MM.1S (cell line): ENCODE results near the gene LHFPL2.

Source experiments
- DNase-seq: peaks from one replicate; pipeline ENCODE4 v3.0.0-alpha.2; 2015
- H2AFZ ChIP-seq: fragments of 300-600 bp; sonication (generic); 2 replicates; pipeline ENCODE4 v1.6.0; 2016; ENCODE audit warnings: antibody characterized with exemption, low read length
- H3F3A ChIP-seq: fragments of 300-600 bp; sonication (generic); 2 replicates; pipeline ENCODE4 v1.6.1; 2016; ENCODE audit warnings: mild to moderate bottlenecking, antibody characterized with exemption, low read length, moderate library complexity, mixed read lengths; ENCODE audit not compliant: insufficient read depth
- H3K27ac ChIP-seq: fragments of 300-600 bp; sonication (generic); 2 replicates; pipeline ENCODE4 v1.5.1; 2016; ENCODE audit warnings: mild to moderate bottlenecking, low read length
- H3K27me3 ChIP-seq: fragments of 300-600 bp; sonication (generic); replicated peaks from 2 replicates; pipeline ENCODE4 v1.6.0; 2016; ENCODE audit warnings: low read length; ENCODE audit not compliant: insufficient read depth
- H3K36me3 ChIP-seq: fragments of 300-600 bp; sonication (generic); replicated peaks from 2 replicates; pipeline ENCODE4 v1.6.1; 2016; ENCODE audit warnings: mild to moderate bottlenecking, low read length, mixed read lengths; ENCODE audit not compliant: insufficient read depth
- H3K4me1 ChIP-seq: fragments of 300-600 bp; sonication (generic); 2 replicates; pipeline ENCODE4 v1.6.1; 2016; ENCODE audit warnings: low read length, mixed read lengths
- H3K4me2 ChIP-seq: fragments of 300-600 bp; sonication (generic); 2 replicates; pipeline ENCODE4 v1.6.0; 2016; ENCODE audit warnings: low read depth, low read length
- H3K4me3 ChIP-seq: fragments of 300-600 bp; sonication (generic); 2 replicates; pipeline ENCODE4 v1.5.1; 2016; ENCODE audit warnings: low read length, mixed read lengths
- H3K79me2 ChIP-seq: fragments of 300-600 bp; sonication (generic); 2 replicates; pipeline ENCODE4 v1.6.1; 2016; ENCODE audit warnings: mixed run types, low read length, mixed read lengths
- H3K9ac ChIP-seq: fragments of 300-600 bp; sonication (generic); 2 replicates; pipeline ENCODE4 v1.6.1; 2016; ENCODE audit warnings: low read length, mixed read lengths
- H3K9me2 ChIP-seq: fragments of 300-600 bp; sonication (generic); replicated peaks from 2 replicates; pipeline ENCODE4 v1.6.1; 2016; ENCODE audit warnings: mild to moderate bottlenecking, low read length, mixed read lengths; ENCODE audit not compliant: insufficient read depth
- H3K9me3 ChIP-seq: fragments of 300-600 bp; sonication (generic); replicated peaks from 2 replicates; pipeline ENCODE4 v1.6.1; 2016; ENCODE audit warnings: mild to moderate bottlenecking, low read length, mixed read lengths; ENCODE audit not compliant: insufficient read depth
- H4K20me1 ChIP-seq: fragments of 300-600 bp; sonication (generic); 2 replicates; pipeline ENCODE4 v1.6.1; 2016; ENCODE audit warnings: mild to moderate bottlenecking, low read length, moderate library complexity, mixed read lengths; ENCODE audit not compliant: insufficient read depth
- EZH2 ChIP-seq: fragments of 300-600 bp; sonication (generic); optimal IDR thresholded peaks from 2 replicates; pipeline ENCODE3; 2017; ENCODE audit warnings: low read depth, mild to moderate bottlenecking, antibody characterized with exemption, low read length, mixed read lengths
- EZH2phosphoT487 ChIP-seq: fragments of 300-600 bp; sonication (generic); IDR thresholded peaks from 2 replicates; pipeline ENCODE4 v1.6.1; 2018; ENCODE audit warnings: antibody characterized with exemption, low read length
- TF ChIP-seq, protein P1 (sequence below): fragments of 300-600 bp; sonication (generic); IDR thresholded peaks from 2 replicates; pipeline ENCODE4 v1.5.1; 2016; ENCODE audit warnings: antibody characterized with exemption, low read length, mixed read lengths

LHFPL2 gene

GRCh38 chr5:78600687-78601414, 47.7 kb downstream of the LHFPL2 start:
- no peak for TF ChIP-seq EZH2phosphoT487
- TF ChIP-seq EZH2, result no peak
- TF ChIP-seq, protein P1, sequence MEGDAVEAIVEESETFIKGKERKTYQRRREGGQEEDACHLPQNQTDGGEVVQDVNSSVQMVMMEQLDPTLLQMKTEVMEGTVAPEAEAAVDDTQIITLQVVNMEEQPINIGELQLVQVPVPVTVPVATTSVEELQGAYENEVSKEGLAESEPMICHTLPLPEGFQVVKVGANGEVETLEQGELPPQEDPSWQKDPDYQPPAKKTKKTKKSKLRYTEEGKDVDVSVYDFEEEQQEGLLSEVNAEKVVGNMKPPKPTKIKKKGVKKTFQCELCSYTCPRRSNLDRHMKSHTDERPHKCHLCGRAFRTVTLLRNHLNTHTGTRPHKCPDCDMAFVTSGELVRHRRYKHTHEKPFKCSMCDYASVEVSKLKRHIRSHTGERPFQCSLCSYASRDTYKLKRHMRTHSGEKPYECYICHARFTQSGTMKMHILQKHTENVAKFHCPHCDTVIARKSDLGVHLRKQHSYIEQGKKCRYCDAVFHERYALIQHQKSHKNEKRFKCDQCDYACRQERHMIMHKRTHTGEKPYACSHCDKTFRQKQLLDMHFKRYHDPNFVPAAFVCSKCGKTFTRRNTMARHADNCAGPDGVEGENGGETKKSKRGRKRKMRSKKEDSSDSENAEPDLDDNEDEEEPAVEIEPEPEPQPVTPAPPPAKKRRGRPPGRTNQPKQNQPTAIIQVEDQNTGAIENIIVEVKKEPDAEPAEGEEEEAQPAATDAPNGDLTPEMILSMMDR, result no peak
- Histone ChIP-seq H3K4me2 (no peak overlapping the region), H4K20me1 (no peaks in the 10 kb centered on the region), H2AFZ (no peak overlapping the region), H3K27me3 (no peaks in the 10 kb centered on the region), H3K9me3 (no peaks in the 10 kb centered on the region), H3K9me2 (no peaks in the 10 kb centered on the region), H3F3A (no peaks in the 10 kb centered on the region), H3K9ac (no peak overlapping the region), H3K79me2 (no peaks in the 10 kb centered on the region), H3K4me3 (no peak overlapping the region), H3K4me1 (no peaks in the 10 kb centered on the region), H3K36me3 (no peaks in the 10 kb centered on the region), H3K27ac (no peak overlapping the region)
- DNase-seq, result no peak

GRCh38 chr5:78598973-78599372, 49.6 kb downstream of the LHFPL2 start:
- Histone ChIP-seq H3K9ac (no peak overlapping the region), H4K20me1 (no peaks in the 10 kb centered on the region), H3K79me2 (no peaks in the 10 kb centered on the region), H3K4me3 (no peak overlapping the region), H3K4me2 (no peak overlapping the region), H3K4me1 (no peaks in the 10 kb centered on the region), H3F3A (no peaks in the 10 kb centered on the region), H3K27ac (no peak overlapping the region), H3K9me3 (no peaks in the 10 kb centered on the region), H2AFZ (no peak overlapping the region), H3K9me2 (no peaks in the 10 kb centered on the region), H3K36me3 (no peaks in the 10 kb centered on the region), H3K27me3 (no peaks in the 10 kb centered on the region)
- TF ChIP-seq, protein P1, result no peak
- no peak for TF ChIP-seq EZH2phosphoT487
- no peak for TF ChIP-seq EZH2
- DNase-seq, result no peak

GRCh38 chr5:78597974-78598371, 50.6 kb downstream of the LHFPL2 start:
- H3K4me2 ChIP-seq, result no peak overlapping the region
- H3K27me3 ChIP-seq, result no peaks in the 10 kb centered on the region
- H4K20me1 ChIP-seq, result no peaks in the 10 kb centered on the region
- no peak overlapping the region for H3K4me3 ChIP-seq
- no peaks in the 10 kb centered on the region for H3K36me3 ChIP-seq
- no peak overlapping the region for H3K9ac ChIP-seq
- DNase-seq, result no peak
- H3K79me2 ChIP-seq, result no peaks in the 10 kb centered on the region
- H3K27ac ChIP-seq, result no peak overlapping the region
- H3K9me2 ChIP-seq, result no peaks in the 10 kb centered on the region
- no peaks in the 10 kb centered on the region; the same call in 1 of the 2 replicates for H3K4me1 ChIP-seq
- no peak overlapping the region for H2AFZ ChIP-seq
- no peaks in the 10 kb centered on the region for H3F3A ChIP-seq
- H3K9me3 ChIP-seq, result no peaks in the 10 kb centered on the region
- TF ChIP-seq EZH2phosphoT487 (no peak), EZH2 (no peak)
- TF ChIP-seq, protein P1, result no peak
